GM19438 (cell line): ENCODE measurements around the gene EPB41.
"Not testable (repeated sequence)": the region's sequence is repeated elsewhere in the genome, so short reads cannot be mapped to it uniquely, and the experiment has no call there.

ENCODE experiments used
- ATAC-seq: cut with Tn5 transposase; IDR thresholded peaks from one replicate; pipeline ENCODE4 v1.9.1; 2021; ENCODE audit warnings: low read depth; ENCODE audit not compliant: unreplicated experiment

Gene EPB41

DNA sequence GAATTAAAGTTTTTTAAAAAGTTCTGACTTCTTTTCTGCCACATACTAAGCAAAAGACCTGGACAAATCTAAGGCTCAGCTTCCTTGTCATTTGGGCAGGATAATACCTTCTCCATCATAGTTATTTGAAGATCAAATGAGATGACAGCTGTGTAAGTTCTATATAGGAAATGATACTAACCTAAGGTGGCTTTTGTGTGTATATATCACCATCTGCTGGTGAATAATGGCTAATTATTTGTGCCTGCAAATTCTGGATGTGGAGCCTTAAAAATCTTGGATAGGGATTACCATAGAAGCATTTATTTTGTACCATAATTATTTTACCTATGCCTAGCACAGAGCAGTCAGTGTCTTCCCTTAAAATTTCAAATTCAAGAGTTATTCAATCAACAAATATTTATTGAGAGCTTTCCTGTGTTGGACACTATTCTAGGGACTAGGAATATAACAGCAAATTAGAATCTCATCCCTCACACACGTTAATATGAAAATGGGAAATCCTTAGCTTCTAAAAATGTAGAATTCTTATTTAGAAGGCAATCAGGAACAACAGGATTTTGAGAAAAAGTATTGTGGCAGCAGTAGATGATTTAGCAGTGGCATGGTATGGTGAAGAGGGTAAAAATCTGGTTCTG, 119.6 kb downstream of the EPB41 start:
- ATAC-seq = no peak

DNA sequence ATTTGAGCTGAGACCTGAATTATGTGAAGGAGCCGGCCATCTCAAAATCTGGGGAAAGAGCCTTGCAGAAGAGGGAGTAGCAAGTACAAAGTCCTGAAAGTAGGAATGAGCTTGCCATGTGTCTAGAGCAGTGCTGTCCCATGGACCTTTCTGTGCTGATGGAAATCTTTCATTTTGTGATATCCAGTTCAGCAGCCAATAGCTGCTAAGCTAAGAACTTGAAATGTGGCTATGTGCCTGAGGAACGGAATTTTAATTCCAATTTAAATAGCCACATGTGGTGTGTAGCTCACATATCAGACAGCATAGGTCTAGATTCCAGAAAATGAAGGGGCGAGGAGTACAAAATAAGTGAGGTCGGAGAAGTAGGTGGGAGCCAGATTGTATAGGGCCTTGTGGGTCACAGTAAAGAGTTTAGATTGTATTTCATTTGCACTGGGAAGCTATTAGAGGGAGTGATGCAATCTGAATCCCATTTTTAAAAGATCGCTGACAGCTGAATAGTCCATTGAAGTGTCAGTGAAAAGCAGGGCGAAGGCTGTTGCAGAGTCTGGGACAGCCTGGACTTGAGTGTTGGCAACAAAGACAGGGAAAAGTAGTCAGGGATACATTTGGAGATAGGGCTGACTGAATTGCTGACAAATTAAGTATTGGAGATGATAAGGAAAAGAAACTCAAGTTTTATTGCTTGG, 129.1 kb downstream of the EPB41 start:
- no peak for ATAC-seq

- ATAC-seq = no peak
These were observed 129.6 kb downstream of the EPB41 start for GRCh38 chr1:29044010-29044409.

- ATAC-seq = not testable (repeated sequence)
These were observed 131.3 kb downstream of the EPB41 start for GRCh38 chr1:29045663-29046062.

DNA sequence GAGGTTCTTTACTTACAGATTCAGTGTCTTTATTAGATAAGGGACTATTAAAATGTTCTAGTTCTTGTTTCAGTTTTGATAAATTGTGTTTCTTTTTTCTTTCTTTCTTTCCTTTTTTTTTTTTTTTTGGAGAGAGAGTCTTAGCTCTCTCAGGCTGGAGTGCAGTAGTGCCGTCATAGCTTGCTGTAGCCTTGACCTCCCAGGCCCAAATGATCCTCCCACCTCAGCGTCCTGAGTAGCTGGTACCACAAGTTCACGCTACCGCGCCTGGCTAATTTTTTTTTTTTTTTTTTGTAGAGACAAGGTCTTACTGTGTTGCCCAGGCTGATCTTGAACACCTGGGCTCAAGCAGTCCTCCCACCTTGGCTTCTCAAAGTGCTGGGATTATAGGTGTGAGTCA, 132.8 kb downstream of the EPB41 start:
- ATAC-seq = no peak

DNA sequence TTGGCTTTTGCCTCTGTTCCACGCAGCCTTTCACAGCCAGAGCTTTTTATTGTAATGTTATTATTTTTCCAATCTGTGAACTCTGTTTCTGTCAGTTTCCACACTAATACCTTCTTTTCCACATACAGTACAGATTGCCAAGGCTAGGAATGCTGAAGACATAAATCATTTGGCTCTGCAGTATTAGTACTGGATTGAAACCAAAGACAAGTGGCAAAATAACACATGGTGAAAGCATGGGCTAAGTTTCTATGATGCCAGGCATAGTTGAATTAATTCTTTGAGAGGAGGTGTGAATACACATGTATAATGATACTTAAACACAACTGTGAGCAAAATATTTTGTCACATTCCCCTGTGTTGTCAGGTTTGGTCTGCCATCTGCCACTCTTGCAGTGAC, 135.8 kb downstream of the EPB41 start:
- no peak for ATAC-seq

- ATAC-seq = no peak
These were observed 137.7 kb downstream of the EPB41 start for GRCh38 chr1:29052100-29052499.

DNA sequence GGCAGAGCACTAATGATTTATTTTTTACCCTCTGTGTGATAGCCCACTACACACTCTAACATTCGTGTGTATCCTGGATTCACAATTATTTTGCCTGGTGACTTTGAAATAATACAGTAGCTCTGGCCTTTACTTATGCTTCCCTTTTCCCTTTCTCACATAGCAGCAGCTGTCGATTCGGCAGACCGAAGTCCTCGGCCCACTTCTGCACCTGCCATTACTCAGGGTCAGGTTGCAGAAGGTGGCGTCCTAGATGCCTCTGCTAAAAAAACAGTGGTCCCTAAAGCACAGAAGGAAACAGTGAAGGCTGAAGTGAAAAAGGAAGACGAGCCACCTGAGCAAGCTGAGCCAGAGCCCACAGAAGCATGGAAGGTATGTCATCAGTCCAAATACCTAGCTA, 138.6 kb downstream of the EPB41 start:
- no peak for ATAC-seq

DNA sequence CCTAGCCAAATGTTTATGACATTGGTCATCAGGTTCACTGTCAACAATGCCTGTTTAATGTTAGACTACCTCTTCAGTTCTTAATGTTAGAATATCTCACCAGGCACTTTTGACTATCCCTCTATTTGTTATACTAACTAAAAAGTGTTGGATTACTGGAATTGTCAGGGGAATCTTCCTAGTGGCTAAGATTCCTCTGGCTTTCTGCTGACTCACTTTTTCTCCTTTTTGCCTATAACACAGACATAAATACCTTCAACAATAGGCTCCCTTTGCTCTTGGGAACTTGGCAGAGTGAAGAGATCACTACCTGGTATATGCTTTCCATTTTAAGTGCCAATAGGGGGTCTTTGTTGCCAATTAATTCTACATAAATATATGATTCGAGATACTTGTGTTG, 140.8 kb downstream of the EPB41 start:
- ATAC-seq = no peak

GRCh38 chr1:29056256-29056655, 141.9 kb downstream of the EPB41 start:
- no peak for ATAC-seq

DNA sequence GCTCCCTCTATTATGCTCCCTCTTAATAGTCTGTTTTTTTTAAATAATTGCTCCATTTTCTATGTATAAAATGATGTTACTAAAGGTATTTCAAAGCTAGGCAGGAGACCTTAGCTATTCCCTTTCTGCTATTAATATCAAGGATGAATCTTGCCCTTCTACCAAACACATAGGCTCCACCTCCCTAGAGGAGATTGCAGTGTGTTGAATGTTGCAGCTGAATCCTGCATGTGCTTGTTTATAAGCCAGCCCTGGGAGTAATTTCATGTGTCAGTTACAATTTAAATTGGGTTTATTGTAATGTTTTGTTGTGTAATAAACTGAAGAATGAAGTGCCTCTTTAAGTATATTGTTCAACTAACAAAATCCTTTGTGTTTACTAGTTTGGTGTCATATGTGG, 143.3 kb downstream of the EPB41 start:
- no peak for ATAC-seq

DNA sequence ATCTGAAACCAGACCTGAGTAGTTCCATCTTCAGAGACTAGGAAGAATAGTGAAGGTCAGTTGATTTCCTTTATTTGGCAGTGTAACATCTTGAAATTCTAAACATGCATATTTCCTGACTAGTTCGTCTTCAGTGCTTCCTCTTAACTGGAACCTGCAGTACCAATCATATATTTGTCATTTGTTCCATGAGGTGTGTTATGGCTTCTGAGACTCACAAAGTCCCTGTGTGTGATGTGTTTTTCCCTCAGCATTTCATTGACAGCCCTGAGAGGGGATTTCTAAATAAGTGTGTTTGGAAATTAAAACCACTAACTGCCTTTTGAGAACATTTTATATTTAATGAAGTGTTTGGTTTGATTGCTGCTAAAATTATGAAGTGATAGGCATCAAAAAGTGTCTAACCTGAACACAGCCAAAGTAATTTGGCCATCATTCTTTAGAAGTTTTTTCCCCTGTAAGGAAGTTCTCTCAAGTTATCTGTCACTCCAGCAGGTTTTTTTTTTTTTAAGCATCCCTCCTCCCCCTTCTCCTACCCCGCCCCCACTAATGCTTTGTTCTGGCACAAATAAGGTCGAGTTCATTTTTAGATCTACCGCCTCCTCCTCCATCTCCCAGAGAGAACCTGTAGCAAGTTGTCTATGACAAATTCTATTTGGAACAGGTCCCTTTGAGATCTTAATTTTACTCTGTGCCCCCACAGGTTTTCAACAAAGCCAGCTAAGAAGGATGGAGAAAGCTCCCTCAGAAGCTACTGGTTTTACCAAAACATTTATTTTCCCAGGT, 148.0 kb downstream of the EPB41 start:
- ATAC-seq = no peak

- ATAC-seq = no peak
These were observed 149.7 kb downstream of the EPB41 start for GRCh38 chr1:29064064-29064463.

- no peak for ATAC-seq
These were observed 162.8 kb downstream of the EPB41 start for GRCh38 chr1:29077155-29077554.

DNA sequence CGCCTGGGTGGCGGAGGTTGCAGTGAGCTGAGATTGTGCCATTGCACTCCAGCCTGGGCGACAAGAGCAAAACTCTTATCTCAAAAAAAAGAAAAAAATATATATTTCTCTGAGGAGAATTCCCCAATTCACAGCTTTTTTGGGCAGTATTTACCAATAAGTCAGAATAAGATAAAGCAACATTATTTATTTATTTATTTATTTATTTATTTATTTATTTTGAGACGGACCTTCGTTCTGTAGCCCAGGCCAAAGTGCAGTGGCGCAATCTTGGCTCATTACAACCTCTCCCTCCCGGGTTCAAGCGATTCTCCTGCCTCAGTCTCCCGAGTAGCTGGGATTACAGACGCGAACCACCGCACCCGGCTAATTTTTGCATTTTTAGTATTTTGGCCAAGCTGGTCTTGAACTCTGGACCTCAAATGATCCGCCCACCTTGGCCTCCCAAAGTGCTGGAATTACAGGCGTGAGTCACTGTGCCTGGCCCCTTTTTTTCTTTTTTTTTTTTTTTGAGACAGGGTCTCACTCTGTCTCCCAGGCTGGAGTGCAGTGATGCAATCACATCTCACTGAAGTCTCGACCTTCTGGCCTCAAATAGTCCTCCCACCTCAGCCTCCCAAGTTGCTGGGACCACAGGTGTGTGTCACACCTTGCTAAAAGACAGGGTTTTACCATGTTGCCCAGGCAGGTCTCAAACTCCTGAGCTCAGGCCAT, 165.7 kb downstream of the EPB41 start:
- not testable (repeated sequence) for ATAC-seq

- no peak for ATAC-seq
These were observed 166.8 kb downstream of the EPB41 start for GRCh38 chr1:29081201-29081600.

GRCh38 chr1:29082519-29082918, 168.2 kb downstream of the EPB41 start:
- ATAC-seq = no peak

DNA sequence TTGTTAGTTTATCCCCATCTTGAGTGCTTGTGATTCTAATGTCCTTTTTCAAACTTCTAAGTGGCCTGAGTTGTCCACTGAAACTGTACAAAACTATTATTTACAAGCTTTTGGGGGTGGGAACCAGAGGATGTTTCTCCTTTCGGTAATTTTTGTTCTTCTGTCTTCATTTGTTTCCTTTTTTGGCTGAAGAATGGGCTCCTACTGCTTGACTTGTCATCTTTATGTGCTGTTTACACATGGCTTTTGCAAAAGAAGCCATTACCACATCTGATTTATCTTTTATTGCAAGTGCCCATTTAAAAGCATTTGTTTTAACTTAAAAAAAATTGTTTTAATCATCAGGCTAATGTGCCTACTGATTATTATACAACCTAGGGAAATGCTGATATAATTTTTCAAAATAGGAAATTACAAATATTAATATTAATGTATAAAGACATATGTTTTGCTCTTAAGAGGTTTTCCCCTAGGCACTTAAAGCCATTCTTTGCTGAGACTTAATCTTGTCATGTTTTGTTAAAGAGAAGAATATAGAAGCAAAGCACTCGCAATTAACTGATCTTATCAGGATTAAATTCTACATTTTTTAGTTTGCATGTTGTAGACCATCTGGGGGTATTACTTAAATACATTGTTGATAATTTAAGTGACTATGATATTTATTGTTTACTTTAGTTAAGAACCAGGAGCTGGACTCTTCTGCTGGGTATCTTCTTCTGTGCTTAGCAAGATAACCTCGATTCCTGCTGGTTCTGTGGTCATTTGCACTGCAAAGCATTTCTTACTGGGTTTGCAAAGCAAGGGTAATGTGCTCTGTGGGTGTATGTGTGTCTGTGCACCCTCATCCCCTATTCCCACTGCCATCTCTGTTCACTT, 169.2 kb downstream of the EPB41 start:
- ATAC-seq = no peak

DNA sequence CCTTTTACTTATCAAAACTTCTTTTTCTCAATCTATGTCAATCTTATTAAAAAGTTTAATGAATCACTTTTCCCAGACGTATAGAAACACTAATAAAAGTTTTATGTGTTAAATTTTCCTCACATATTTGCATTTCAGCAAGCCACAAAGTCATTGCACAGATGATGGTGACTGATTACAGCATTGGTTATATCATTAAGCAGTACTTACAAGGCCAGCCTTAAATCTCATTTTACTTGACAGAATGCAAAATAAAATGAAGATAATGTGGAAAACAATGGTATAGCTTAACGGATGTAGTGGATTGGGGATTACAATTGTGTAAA, 169.8 kb downstream of the EPB41 start:
- no peak for ATAC-seq

- ATAC-seq = no peak
These were observed 176.7 kb downstream of the EPB41 start for GRCh38 chr1:29090937-29091618.
